HEK293 (cell line): ENCODE data around the gene CACNA1C.

Experiments used
- CTCF ChIP-seq: fragments of 450-650 bp; formaldehyde crosslinking; IDR thresholded peaks from 2 replicates; pipeline ENCODE4 v1.5.1; 2016; ENCODE audit warnings: missing biosample characterization, missing genetic modification characterization
- PBX3 ChIP-seq: sonication (generic); formaldehyde crosslinking; IDR thresholded peaks from 2 replicates; pipeline ENCODE4 v1.8.1; 2022; ENCODE audit warnings: mild to moderate bottlenecking, moderate library complexity, missing genetic modification reagents
- REPIN1 ChIP-seq: fragments of 450-650 bp; formaldehyde crosslinking; IDR thresholded peaks from 2 replicates; pipeline ENCODE4 v1.5.1; 2017; ENCODE audit warnings: missing biosample characterization, missing genetic modification characterization, low read depth
- TCF7L2 ChIP-seq: IDR thresholded peaks from 2 replicates; pipeline ENCODE4 v1.6.1; 2011; ENCODE audit warnings: low read depth, mild to moderate bottlenecking, inconsistent platforms, low read length, moderate library complexity, borderline replicate concordance
- YY1 ChIP-seq: fragments of 450-650 bp; formaldehyde crosslinking; IDR thresholded peaks from 2 replicates; pipeline ENCODE4 v1.5.1; 2018; ENCODE audit warnings: missing biosample characterization, missing genetic modification characterization
- ZNF2 ChIP-seq: fragments of 450-650 bp; formaldehyde crosslinking; IDR thresholded peaks from 2 replicates; pipeline ENCODE4 v1.5.1; 2016; ENCODE audit warnings: missing biosample characterization, missing genetic modification characterization
- ZNF341 ChIP-seq: fragments of 450-650 bp; formaldehyde crosslinking; IDR thresholded peaks from 2 replicates; pipeline ENCODE4; 2016; ENCODE audit warnings: low read depth, missing biosample characterization, missing genetic modification characterization
- ZNF580 ChIP-seq: fragments of 450-650 bp; formaldehyde crosslinking; IDR thresholded peaks from 2 replicates; pipeline ENCODE4 v1.5.1; 2016; ENCODE audit warnings: missing biosample characterization, missing genetic modification characterization
- ZNF639 ChIP-seq: fragments of 450-650 bp; formaldehyde crosslinking; IDR thresholded peaks from 2 replicates; pipeline ENCODE4 v1.5.1; 2016; ENCODE audit warnings: missing biosample characterization, missing genetic modification characterization
- ZNF701 ChIP-seq: fragments of 450-650 bp; formaldehyde crosslinking; IDR thresholded peaks from 2 replicates; pipeline ENCODE4 v1.5.1; 2016; ENCODE audit warnings: missing biosample characterization, missing genetic modification characterization

GRCh38 chr12:2177751-2178150, 125.0 kb downstream of the CACNA1C start:
- TF ChIP-seq ZNF639 (tag by site-specific recombination) (no peak), CTCF (tag by site-specific recombination) (no peak), ZNF341 (no peak), TCF7L2 (no peak), ZNF2 (tag by site-specific recombination) (no peak), YY1 (tag by site-specific recombination) (no peak), ZNF580 (no peak), PBX3 (CRISPR knock-in tag) (no peak), ZNF701 (tag by site-specific recombination) (no peak), REPIN1 (tag by site-specific recombination) (no peak)
